Measurements from ENCODE around the gene DMPK.

DMPK gene, protein sequence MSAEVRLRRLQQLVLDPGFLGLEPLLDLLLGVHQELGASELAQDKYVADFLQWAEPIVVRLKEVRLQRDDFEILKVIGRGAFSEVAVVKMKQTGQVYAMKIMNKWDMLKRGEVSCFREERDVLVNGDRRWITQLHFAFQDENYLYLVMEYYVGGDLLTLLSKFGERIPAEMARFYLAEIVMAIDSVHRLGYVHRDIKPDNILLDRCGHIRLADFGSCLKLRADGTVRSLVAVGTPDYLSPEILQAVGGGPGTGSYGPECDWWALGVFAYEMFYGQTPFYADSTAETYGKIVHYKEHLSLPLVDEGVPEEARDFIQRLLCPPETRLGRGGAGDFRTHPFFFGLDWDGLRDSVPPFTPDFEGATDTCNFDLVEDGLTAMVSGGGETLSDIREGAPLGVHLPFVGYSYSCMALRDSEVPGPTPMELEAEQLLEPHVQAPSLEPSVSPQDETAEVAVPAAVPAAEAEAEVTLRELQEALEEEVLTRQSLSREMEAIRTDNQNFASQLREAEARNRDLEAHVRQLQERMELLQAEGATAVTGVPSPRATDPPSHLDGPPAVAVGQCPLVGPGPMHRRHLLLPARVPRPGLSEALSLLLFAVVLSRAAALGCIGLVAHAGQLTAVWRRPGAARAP

DNA sequence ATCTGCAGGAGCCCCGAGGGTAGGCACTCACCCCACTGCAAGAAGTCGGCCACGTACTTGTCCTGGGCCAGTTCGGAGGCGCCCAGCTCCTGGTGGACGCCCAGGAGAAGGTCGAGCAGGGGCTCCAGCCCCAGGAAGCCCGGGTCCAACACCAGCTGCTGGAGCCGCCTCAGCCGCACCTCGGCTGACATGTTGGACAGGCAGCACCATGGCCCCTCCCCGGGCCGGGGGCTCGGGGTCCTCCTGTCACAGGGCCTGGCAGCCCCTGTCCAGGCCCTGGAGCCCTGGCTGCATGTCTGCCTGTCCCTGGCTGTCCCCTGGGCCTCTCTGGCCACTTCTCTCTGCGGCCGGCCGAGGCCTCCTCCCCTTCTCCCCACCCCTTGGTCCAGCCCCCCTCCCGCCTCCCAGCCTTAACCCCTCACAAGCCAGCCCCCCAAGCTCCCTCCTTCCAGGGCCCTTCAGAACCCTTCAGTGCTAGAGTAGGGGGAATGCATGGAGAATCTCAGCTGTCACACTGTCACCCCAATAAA is at the start of gene DMPK:
TSS of gene DMPK (minus strand) at position 329 of the 530 bp plus-strand sequence. CDS start at position 191, 138 bp downstream.
- DNase-seq: peak; percentile 68

DNA sequence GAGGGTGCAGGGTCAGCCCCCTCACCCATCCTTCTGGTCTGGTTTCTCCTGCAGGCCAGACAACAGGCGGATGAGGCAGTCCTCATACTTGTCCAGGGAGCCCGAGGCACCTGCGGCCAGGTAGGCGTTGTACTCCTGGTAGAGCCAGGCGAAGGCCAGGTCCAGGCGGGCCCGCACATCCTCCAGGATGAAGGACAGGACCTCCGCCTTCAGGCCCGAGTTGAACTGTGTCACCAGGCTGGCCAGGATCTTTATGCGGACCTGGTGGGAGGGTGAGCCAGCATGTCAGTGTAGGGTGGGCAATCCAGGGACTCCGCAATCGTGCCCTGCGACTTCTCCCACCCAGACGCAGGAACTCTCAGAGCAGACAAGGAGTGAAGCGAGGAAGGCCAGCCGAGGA is 46.7 kb upstream of the DMPK start:
- DNase-seq: no peak

- no peak for DNase-seq
Observed at GRCh38 chr19:45828523-45828922, 46.2 kb upstream of the DMPK start.

DNA sequence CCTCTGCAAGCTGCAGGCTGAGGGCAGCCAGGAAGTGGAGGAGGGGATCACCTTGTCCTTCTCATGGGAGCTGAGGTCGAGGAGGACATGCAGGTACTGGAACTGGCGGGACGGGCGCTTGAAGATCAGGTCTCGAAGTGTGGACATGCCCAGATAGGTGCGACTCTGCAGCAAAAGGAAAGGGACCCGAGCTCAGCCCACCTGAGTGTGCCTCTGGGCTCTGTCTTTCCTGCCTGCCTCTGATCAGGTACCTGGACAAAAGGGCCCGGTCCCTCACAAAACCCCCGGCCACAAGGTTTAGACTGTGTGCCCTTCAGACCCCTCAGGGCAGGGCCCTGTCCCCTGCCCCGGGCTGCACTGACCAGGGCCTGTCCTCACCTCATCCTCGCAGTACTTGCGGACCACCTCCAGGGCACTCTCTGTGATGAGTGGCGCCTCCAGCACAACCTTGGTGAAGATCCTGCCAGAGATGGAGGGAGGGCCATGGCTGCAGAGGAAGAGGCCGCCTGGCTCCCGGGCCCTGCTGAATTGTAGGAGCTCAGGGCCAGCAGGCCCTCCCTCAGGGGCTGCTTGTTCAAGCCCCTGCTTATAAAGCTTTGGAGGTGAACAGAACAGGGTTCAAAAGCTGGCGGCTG is 45.3 kb upstream of the DMPK start:
- DNase-seq: no peak

GRCh38 chr19:45826934-45827333 is 44.6 kb upstream of the DMPK start:
- no peak for DNase-seq

DNA sequence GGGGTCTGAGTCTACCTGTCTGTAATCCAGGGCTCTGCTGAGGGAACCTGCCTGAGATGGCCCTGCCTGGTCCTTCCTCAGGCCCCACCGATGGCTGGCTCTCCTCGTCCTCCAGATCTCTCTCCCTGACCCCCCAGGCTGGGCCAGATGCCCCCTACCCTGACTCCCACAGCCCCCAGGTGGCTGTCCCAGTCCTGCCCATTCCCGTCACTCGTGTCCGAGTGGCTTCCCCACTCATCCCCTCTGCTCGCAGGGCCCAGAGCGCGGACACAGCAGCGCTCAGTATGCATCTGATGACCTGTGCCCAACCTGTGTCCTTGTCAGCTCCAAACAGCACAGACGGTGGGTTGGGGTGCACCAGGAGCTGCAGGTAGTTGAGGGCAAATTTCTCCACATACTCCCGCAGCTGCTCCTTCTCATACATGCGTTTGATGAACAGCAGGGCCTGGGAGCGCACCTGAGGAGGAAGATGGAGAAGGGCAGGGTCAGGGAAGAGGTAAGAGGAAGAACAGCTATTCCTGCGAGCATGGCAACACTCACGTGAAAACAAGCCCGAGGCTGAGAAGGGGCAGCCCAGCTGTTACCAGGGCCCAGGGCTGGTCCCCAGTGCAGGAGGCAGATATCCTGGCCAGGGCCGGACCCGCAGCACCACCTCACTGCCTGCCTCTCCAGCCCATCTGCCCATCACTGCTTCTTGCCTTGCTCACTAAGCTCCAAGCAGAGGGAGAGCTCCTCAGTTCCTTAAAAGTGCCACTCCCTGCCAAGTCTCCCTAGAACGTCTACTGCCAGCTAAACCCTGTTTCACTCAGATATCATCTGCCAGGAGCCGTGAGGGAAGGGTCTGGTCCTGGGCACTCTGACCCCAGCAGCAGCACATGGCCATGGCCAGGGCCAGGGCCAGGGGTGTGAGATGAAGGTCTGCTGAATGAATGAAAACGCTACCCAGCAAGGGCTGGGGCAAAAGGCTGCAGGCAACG is 43.9 kb upstream of the DMPK start:
- DNase-seq: no peak

DNA sequence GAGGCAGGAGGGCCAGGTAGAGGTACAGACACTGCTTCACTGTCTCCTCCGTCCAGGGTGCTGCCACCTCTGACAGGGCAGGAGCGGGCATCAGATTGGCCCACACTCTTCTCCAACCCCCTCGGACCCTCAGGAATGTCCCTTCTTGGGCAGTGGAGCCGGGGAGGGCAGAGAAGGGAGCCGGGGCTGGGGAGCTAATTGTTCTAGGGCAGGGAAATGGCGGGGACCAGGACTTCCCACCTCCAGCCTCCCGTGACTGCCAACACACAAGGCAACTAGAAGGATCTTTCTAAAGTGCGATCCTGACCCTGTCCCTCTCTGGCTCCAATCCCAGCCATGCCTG is 42.9 kb upstream of the DMPK start:
- DNase-seq: no peak

DNA sequence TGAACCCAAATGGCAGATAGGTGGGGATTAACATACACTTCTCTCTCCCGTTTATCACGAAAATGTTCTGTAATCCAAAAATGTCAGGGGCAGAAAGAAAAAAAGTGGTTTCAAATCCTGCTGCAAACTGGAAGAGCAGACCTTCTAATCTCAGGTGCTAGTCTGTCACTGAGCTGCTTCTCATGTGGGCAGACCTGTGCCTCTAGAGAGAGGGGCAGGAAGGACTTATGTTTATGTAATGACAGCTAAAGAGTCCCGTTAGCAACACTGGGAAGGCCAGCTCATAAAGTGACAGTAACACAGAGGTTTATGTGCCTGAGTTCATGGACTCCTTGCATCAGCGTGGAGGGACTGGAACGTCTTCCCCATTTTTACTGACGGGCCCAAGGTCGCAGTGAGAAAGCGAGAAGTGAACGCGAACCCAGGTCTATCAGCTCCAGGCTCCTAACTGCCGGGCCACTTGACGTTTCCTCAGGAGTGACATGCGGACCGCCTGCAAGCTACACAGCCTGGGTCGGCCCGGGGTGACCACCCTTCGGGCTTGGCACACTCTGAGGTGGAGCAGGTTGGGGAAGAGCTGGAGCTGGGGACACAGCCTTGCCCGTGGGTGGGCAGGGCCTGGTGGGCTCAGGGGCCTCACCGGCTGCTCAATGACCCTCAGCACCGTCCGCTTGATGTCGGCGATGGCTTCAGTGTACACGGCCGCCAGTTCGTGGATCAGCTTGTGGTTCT is 42.4 kb upstream of the DMPK start:
- no peak for DNase-seq

- no peak for DNase-seq
Observed at GRCh38 chr19:45824041-45824471, 41.8 kb upstream of the DMPK start.

GRCh38 chr19:45823182-45823581 is 40.9 kb upstream of the DMPK start:
- DNase-seq: no peak

- DNase-seq: no peak
Observed at GRCh38 chr19:45822716-45823115, 40.4 kb upstream of the DMPK start.

GRCh38 chr19:45821570-45821969 is 39.3 kb upstream of the DMPK start:
- DNase-seq: no peak

DNA sequence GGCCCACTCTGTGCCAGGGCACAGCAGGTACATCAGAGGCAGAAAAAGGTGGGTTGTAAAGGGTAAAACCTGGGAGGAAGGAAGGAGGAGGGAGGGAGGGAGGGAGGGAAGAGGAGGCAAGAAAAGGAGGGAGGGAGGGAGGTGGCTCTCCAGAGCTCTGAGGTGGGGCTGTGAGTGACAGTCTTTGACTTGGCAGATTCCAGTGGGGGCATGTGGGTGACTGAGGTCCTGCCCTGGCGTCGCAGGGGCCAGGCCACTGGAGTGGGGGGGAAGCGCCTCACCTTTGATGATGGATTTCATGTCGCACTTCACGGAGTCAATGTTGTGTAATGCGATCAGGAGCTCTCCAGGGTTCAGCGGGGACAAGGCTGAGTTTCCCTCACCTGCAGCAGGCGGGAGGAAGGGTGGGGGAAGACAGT is 38.8 kb upstream of the DMPK start:
- no peak for DNase-seq

- no peak for DNase-seq
Observed at GRCh38 chr19:45820413-45821102, 38.3 kb upstream of the DMPK start.

DNA sequence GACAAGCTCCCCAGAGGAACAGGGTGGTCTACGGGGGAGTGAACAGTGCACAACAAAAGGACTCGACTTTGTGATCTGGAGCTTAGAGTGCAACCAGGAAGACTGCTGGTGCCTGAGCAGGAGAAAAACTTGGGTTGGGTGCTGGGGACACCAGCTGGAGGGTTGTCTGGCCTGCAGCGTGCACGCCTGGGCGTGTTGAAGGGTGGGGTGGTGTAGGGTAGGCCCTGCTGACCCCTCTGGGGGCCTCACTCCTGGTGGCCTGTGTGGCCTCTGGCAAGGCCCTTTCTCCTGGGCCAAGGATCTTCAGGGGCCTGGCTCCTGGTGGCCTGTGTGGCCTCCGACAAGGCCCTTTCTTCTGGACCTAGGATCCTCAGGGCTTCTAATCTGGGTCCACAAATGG is 37.5 kb upstream of the DMPK start:
- DNase-seq: no peak

DNA sequence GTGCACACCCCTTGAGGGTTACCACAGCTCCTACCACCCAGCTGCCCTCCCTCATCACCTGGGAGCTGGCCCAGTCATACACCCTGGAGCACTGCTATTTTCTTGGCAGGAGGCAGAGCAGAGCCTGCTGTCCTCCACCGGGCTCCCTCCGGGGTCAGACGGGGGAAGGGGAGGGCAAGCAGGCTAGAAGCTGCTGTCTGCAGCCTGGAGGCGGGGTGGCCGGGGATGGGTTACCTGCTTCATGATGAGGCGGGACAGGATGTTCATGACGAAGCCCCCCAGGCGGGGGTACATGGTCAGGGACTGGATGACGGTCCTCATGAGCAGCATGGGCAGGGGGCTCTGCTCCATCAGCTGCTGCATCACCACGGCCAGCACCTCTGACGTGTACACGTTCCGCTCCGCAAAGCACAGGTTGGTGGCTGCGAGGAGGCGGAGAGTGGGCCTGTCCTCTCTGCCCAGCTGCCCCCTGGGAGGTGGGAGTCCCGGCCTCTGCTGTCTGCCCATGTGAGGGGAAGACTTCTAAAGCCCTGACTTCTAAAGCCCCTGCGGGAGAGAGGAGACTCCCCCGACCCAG is 35.5 kb upstream of the DMPK start:
- DNase-seq: no peak

DNA sequence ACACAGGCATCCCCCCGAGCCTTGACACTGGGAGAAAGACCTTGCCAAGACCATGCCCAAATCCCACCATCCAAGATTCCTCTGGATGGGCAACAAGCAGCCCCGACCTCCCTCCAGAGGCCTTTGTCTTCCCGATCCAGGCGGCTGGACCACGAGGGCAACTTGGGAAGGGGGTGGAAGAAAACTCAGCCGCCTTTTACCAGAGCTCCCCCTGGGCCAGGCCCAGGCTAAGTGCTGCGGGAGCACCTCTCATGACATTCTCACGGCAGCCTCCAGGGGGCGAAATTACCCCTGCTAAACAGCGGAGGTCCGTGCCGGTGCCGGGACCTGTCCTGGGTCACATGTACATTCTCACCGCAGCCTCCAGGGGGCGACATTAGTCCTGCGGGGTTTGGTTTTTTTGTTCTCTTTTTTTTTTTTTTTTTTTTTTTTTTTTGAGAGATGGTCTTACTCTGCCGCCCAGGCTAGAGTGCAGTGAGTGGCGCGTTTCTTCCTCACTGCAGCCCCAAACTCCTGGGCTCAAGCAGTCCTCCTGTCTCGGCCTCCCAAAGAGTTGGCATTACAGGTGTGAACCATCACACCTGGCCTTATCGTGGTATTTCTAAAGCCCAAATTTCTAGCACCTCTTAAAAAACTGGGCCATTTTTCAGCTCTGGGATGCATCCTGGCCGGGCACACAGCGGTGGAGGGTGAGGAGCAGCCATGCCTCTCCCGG is 34.9 kb upstream of the DMPK start:
- peak; percentile 94 for DNase-seq

- peak; percentile 48 for DNase-seq
Observed at GRCh38 chr19:45816236-45817009, 34.1 kb upstream of the DMPK start.

GRCh38 chr19:45815481-45816216 is 33.4 kb upstream of the DMPK start:
- DNase-seq: peak; percentile 82
